ENCODE results near the gene GJD3. TPM values are rescaled to one million over a fixed set of nuclear protein-coding genes. Genes with fewer than 3 reads are reported as not detected.

The GJD3 gene
- total and polyA plus RNA-seq, 2 experiments from 2014 or later, result 1.4 TPM; not detected in 1

- no peak for TF ChIP-seq ZNF462 (CRISPR knock-in tag; IDR thresholded peaks at IDR 0.05)
These were observed 6.1 kb downstream of the GJD3 start (continued) for GRCh38 chr17:40358323-40359038.

- Mint-ChIP-seq H3K36me3 (ENCODE audit: low read depth) (peaks cover 19% of the 10 kb centered on the region), H3K9me3 (no peaks in the 10 kb centered on the region), H3K4me3 (no peak overlapping the region), H3K4me1 (peaks cover 50% of the 10 kb centered on the region), H3K27me3 (ENCODE audit: insufficient read depth, low read depth, poor library complexity) (peaks cover 38% of the 10 kb centered on the region), H3K27ac (no peak overlapping the region)
- Histone ChIP-seq H3K36me3 (ENCODE audit: insufficient read depth) (no peaks in the 10 kb centered on the region), H3K4me3 (no peak overlapping the region), H2AFZ (no peak overlapping the region), H3K4me2 (no peak overlapping the region), H3K27ac (ENCODE audit: low read depth) (no peak overlapping the region), H4K20me1 (replicated peaks; ENCODE audit: insufficient read depth) (no peaks in the 10 kb centered on the region), H3K9me2 (ENCODE audit: insufficient read depth) (no peaks in the 10 kb centered on the region), H3F3A (replicated peaks; ENCODE audit: low read depth) (peaks cover 11% of the 10 kb centered on the region; the same call in 1 of the 2 replicates), H3K27me3 (ENCODE audit: insufficient read depth) (peaks cover 20% of the 10 kb centered on the region), H3K79me2 (replicated peaks; ENCODE audit: insufficient read depth) (no peaks in the 10 kb centered on the region), H3K4me1 (ENCODE audit: insufficient read depth) (peaks cover 39% of the 10 kb centered on the region)
- DNase-seq (ENCODE audit: low spot score) (no peak), ATAC-seq (no peak)
- TF ChIP-seq NANOG (IDR thresholded peaks at IDR 0.05; ENCODE audit: borderline replicate concordance), result no peak
- no peak for TF ChIP-seq JUNB (IDR thresholded peaks at IDR 0.05; ENCODE audit: unreplicated experiment)
- no peak for TF ChIP-seq REST (IDR thresholded peaks at IDR 0.05; ENCODE audit: unreplicated experiment)
- TF ChIP-seq STAT1 (IDR thresholded peaks at IDR 0.05; ENCODE audit: unreplicated experiment), result no peak
- TF ChIP-seq POLR2AphosphoS5 (IDR thresholded peaks at IDR 0.05; ENCODE audit: low read depth), result no peak
- no peak for TF ChIP-seq EZH2 (IDR thresholded peaks at IDR 0.05; ENCODE audit: low read depth, unreplicated experiment)
- TF ChIP-seq ZNF331 (CRISPR knock-in tag; IDR thresholded peaks at IDR 0.05; ENCODE audit: low read depth), result no peak
These were observed 7.3 kb downstream of the GJD3 start for GRCh38 chr17:40356990-40357881.

Data from GM23338 (cell line).